Activated CD8-positive, alpha-beta memory T cell treated with anti-CD3 and anti-CD28 coated beads, Interleukin-2, amount 50 U/mL, for 4 hours (primary cell): ENCODE measurements around the gene EZH2.

Experiments used
- DNase-seq: peaks from one replicate; pipeline ENCODE4 v3.0.0-alpha.2; 2020

EZH2 gene

DNA sequence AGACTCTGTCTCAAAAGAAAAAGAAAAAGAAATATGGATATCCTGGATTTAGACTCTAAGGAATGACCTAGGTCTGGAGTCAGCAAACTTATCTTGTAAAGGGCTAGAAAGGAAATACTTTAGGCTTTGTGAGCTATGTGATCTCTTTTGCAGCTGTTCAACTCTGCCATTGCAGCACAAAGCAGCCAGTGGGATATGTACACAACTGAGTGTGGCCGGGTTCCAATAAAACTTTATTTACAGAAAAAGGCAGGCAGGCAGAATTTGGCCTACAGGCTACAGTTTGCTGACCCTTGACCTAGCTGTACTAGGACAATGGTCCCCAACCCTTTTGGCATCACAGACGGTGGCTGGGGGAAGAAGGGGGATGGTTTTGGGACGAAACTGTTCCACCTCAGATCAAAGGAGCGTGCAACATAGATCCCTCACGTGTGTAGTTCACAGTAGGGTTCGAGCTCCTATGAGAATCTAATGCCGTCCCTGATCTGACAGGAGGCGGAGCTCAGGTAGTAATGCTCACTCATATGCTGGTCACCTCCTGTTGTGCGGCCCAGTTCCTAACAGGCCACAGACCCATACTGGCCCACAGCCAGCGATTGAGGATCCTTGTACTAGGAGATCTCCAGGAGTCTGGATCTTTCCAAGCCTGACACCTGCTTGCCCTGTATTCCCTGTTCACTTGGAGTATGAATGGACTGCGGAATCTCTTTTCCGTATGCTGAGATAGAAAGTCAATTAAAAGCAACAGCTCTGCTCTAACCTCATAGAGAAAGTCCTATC is 122.4 kb downstream of the EZH2 start:
- DNase-seq: no peak
